SK-MEL-5 (cell line): ENCODE measurements around the gene KHSRP. TPM values are rescaled to one million over a fixed set of nuclear protein-coding genes. Genes with fewer than 3 reads are reported as not detected.
A peak's percentile ranks its signal among the peaks of the same experiment; 100 is the strongest.
"Not testable (repeated sequence)": the region's sequence is repeated elsewhere in the genome, so short reads cannot be mapped to it uniquely, and the experiment has no call there.

Experiments
- DNase-seq: peaks from one replicate; pipeline ENCODE4 v3.0.0-alpha.2; 2016; ENCODE audit warnings: low read depth, low spot score
- in situ Hi-C: cut with HindIII; loops from 2 replicates; pipeline ENCODE4 v1.10.0; 2016; ENCODE audit warnings: low sequenced_read_pairs, high pct_unique_total_duplicates, low pct_unique_long_range_greater_than_20kb
- total RNA-seq: library from RNA; depleted of rRNA; stranded (reverse); fragments of >200 nt; shearing (Covaris generic); gene quantifications from 2 replicates; pipeline ENCODE4 v1.2.3, GENCODE V29; 2014

KHSRP gene
- total RNA-seq, 1 experiment from 2014 or later, result 73.9 TPM

DNA sequence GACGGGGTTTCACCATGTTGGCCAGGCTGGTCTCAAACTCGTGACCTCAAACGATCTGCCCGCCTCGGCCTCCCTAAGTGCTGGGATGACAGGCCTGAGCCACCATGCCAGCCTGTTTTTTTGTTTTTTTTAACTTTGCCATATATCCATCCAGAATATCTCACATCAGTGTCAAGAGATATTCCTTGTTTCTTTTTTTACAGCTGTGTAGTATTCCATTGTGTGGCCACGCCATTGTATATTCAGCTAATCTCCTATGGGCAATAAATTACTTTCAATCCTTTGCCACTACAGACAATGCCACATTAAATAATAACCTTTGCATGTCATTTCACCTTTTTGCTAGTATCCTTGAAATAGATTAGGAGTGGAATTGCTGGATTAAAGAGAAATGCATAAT, 15.3 kb downstream of the KHSRP start:
- in situ Hi-C loops, result no loop called here
- no peak for DNase-seq

DNA sequence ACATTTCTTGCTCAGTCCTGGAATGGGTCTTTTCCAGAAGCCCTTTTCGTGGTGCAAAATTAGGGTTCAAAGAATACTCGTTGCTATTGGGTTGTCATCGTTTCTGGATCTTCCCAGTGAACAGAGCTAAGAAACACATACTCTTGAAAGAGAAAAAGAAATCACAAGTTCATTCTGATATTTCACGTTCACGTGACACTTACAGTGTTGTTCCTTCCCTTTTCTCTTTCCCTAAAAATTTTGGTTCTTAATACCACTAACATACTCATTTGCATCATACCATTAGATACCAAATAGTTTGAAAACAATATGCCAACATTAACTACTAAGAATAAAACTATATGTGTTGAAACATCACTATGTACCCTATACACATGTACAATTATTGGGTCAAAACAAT, 18.2 kb downstream of the KHSRP start:
- DNase-seq, result no peak
- in situ Hi-C loops, result no loop called here

DNA sequence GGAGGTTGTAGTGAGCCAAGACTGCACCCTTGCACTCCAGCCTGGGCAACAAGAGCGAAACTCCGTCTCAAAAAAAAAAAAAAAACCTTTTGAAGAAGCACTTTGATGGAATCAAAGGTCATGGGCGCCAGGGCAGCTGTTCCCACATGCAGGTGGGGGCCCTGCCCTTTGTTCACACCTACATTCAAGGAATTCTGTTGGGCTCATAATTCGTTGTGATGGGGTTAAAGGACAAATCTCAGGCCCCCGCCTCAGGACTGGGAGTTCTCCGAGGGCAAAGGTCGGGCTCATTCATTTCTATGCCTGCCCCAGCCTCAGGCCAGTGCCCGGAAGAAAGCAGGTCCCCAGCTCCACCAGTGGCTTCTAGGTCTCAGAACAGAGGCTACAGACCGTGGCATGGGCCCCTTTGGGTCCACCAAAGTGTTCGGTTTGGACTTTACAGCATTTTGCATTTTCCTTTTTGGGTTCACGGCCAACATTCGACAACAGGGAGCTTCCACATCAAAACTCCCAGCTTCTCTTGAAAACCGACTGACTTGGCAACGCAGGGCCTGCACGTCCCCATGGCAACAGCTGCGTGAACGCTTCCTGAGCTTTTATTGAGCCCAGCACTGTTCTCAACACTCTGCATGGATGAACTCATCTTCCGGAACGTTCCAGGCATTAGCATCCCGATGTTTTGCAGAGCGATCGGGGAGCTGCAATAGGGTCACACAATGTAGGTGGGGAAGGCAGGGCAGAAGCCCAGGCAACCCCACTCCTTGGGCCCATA, 21.6 kb downstream of the KHSRP start:
- in situ Hi-C loops, result no loop called here
- DNase-seq, result no peak

DNA sequence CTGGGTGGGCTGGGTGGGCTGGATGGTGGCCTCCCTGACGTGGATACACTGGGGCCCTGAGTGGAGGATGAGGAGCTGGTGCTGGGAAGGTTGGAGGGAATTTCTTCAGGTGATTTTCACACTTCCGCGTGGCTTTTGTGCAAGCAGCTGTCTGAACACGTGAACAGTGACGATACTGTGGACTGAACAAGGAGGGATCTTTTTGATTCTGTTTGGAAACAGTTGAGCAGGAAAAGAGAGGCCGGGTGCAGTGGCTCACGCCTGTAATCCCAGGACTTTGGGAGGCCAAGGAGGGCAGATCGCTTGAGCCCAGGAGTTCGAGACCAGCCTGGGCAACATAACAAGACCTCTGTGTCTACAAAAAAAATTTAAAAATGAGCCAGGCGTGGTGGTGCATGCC, 22.6 kb downstream of the KHSRP start:
- in situ Hi-C loops, result no loop called here
- DNase-seq, result no peak

- DNase-seq, in situ Hi-C loops: not testable (repeated sequence)
Measured at GRCh38 chr19:6400062-6400944, 24.3 kb downstream of the KHSRP start.

DNA sequence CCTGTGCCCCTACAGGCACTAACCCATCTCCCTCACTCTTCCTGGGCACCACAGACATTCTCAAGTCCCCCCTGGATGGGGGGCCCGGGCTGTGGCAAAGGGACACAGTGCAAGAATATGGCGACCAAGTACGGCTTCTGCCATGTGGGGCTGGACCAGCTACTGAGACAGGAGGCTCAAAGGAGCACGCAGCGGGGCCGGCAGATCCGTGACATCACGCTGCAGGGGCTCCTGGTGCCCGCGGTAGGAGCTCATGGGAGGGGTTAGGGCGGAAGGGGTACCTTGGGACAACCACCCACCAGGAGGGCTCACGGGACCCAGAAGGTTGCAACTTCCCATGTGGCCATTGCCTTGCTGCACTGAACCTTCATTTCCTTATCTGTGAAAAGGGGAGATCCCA, 28.3 kb downstream of the KHSRP start:
- DNase-seq, result no peak
- in situ Hi-C loops, result no loop called here

DNA sequence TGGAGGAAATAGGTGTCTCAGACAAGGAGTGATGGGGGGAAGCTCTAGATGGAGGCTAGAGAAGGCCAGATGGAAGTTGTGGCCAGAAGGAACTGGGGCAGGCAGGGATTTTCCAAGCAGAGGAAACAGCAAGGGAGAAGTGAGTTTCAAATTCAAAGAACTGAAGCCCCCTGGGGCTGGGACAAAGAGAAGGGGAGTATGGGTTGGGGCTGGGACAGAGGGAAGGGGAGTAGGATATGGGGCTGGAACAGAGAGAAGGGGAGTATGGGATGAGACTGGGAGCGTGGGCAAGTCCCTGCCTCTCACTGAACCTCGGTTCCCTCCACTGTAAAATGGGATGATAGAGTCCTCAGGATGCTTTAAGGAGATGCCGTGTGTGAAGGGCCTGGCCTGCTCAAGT, 29.8 kb downstream of the KHSRP start:
- in situ Hi-C loops, result no loop called here
- no peak for DNase-seq

GRCh38 chr19:6393983-6394412, 30.6 kb downstream of the KHSRP start:
- no peak for DNase-seq
- in situ Hi-C loops, result no loop called here

DNA sequence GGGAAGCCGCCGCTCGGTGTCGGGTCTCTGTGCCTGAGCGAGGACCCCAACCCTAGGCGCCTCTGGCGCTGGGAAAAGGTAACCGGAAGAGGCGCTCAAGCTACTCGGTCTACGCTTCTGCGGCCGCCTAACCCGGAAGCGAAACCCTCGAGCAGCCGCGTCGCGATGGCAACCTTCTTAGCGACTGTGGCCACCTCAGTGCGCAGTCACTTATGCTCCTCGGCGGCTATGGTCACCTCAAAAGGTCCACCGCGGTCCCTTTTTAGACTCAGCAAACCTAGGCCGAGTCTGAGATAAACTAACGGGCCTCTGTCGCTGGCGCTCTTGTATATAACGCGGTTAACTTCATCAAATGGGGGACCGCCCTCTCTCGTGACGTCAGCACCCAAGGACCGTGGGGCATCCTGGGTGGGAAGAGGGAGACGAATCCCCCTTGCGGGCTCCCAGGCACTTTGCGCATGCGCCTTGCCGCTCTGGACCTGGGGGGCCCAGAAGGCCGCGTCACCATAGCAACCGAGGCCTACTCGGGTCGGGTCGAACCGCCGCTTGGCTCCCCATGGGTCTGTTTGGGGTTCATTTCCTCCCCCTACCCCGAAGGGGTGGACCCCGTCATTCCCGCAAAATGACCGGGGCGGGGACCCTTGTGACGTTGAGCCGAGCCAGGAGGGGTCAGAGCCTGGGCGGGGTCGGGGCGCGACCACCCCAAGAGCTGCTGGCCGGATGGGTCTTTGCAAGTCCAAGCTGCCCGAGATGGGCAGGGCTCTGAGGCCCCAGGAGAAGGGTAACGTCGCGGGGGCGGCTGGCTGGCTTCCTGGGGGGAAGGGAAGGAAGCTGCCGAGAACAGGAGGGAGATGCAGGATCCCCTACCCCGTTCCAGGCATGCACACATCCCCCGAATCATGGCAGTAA, 31.3 kb downstream of the KHSRP start, which contains the start of gene GTF2F1:
TSS of gene GTF2F1 (minus strand) at position 91 of the 909 bp plus-strand sequence. CDS start 169 bp downstream, outside the sequence.
- DNase-seq, result peak; percentile 93
- in situ Hi-C loops, result no loop called here

DNA sequence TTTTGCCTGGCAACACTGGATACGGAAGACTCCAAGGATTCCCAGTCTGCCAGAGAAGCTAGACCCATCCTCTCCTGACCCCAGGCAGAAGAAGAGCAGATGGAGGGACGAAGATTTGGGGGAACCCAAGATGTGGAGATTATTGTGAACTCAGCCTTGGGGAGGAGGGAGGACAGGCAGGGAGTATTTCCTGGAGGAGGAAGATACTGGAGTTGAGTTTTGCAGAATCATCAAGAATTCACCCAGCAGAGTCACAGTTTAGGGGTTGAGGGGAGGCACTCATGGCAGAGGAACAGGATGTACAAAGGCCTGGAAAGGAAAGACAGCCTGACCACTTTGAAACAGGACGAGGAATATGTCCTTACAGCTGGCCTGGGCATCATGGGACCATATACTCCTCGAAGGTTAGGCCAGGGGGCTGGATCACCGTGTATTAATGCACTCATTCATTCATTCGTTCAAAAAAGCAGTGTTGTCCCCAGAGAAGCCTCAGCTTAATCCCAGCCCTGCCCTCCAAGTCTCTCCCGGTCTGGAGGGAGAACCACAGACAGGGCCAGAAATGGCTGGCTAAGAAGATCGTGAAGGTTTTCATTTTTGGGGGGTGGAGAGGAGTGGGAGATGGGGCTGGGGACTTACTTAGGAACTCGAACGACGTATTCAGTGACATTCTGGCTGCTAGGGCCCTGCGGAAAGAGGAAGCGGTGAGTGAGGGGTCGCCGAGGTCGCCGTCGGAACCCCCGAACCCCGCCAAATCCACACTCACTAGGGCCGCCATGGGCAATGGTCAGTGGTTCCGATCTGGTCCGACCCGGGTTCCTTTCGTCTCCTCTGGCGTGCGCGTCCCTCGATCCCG, 32.2 kb downstream of the KHSRP start:
- in situ Hi-C loops, result no loop called here
- no peak for DNase-seq

DNA sequence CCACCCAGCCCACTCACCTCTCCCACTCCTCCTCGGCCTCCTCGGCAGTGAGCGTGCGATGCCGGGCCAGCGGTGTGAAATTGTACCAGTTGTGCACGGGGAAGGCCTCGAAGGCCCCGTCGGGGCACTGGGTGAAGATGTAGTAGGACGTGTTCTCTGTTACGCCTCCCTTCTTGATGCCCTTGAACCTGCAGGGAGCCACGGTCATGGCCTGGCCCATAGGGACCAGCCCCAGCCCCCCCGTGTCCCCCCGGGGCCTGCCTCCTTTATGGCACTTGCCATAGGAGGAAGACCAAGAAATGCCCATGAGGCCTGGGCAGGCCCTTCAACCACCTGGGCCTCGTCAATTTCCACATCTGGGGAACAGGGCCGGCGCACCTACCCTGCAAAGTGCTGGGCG, 37.2 kb downstream of the KHSRP start:
- DNase-seq, result no peak
- in situ Hi-C loops, result no loop called here

DNA sequence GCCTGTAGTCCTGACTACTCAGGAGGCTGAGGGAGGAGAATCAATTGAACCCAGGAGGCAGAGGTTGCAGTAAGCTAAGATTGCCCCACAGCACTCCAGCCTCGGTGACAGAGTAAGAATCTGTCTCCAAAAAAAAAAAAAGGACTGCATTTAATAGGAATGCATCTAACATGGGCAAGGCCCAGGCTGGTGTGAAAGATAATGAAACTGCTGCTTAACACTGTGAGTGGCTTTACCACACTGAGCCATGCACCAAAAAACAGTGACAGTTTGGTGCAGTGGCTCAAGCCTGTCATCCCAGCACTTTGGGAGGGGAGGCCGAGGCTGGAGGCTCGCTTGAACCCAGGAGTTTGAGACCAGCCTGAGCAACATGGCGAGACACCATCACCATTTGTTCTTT, 40.2 kb downstream of the KHSRP start:
- in situ Hi-C loops, result no loop called here

GRCh38 chr19:6383188-6383587, 41.4 kb downstream of the KHSRP start:
- no peak for DNase-seq
- in situ Hi-C loops, result no loop called here

More for the DNA sequence above, 40.2 kb downstream of the KHSRP start:
- DNase-seq, result no peak

DNA sequence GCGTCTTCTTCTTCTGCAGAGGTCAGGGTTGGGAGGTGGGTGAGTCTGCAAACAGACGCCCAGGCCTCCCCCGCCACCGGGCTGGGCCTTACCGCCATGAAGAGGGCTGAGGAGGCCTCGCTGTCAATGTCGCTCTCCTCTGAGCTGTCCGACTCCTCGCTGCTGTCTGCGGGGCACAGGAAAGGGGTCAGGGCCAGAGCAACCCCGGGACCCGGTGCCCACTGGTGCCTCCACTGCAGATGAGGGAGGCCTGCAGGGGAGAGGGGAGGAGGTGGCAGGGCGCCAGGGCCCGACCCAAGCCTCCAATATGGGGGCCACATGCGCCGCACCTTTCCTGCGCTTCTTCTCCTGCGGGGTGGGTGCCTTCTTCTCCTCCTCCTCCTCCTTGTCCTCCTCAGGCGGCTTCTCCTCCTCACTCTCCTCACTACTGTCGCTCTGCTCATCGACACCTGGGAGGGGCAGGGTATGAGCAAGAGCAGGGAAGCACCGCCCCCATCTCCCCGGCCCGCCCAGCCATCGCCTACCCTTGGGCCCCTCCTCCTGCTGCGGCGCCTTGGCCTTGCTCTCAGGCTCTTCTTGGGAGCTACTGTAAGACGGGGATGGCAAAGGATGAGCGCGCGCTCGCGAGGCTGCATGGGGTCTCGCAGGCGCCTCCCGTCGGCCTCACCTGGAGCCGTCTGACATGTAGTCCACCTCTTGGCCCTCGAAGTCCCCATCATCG, 43.4 kb downstream of the KHSRP start:
- in situ Hi-C loops, result no loop called here
- no peak for DNase-seq

- DNase-seq, result no peak
- in situ Hi-C loops, result no loop called here
Measured at GRCh38 chr19:6379744-6380143, 44.9 kb downstream of the KHSRP start.

DNA sequence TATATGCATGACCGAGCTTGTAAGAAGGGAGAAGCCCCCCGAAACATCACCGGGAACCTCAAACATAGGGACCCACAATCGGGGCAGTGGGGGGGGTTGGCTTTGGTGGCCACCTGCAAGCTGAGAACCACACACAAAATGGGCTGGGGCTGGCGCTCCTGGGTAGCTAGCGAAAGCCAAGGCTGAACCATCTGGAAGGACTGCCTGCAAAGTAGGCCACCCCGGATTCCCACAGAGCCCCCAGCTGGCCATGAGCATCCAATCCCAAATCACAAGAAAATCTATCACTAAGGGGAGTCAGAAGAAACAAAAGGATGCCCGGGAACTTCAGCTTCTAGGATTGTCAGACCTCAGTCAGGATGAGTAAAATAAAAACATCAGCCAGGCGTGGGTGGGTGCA, 46.1 kb downstream of the KHSRP start:
- in situ Hi-C loops, result no loop called here
- no peak for DNase-seq
